GM18861 (cell line): ENCODE measurements around the gene C6orf141.

Experiments used
- ATAC-seq: cut with Tn5 transposase; IDR thresholded peaks from one replicate; pipeline ENCODE4 v1.9.1; 2021; ENCODE audit not compliant: unreplicated experiment

C6orf141 gene

DNA sequence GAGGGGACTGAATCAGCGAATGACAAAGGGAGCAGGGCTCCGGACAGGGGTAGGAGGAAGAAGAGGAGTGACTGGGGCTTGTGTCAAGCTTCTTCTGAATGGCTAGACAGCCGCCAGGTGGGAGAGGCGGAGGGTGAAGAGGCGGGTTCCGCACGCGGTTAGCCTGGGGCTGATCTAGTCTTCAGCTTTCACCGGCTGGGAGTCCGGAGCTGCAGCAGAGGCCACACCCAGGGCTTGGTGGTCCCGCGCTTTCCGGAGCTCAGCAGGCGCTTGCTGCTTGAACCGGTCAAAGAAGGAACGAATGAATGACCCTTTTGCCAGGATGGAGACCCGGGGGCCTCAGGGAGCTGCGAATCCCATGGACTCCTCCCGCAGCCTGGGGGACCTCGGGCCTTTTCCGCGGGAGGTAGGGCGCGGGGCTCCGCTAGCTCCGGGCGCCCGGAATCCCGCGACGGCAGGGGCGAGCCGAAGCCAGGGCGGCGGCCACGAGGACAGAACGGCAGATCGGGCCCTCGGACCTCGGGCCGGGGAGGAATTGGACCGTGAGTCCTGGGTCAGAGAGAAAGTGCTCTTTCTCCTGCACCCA lies at the start of gene C6orf141:
Gene C6orf141, plus strand, starts transcription at position 177 of the 586 bp plus-strand sequence. Its CDS starts 125 bp downstream, at position 302.
- no peak for ATAC-seq

DNA sequence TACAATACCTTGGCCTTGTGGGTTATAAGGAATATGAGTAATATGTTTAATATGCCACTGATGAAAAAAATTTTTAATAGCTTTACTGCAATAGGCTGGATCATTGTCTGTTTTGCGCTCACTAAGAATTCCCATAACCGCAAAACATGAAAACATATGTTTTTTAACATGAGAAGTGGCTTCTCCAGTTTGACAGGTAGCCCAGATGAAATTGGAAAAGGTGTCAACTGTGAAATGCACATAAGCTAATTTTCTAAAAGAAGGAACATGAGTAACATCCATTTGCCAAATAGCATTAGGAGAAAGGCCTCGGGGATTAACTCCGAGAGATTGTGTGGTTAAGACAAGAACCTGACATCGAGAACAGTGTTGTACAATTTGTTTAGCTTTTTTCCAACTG lies 45.8 kb upstream of the C6orf141 start:
- ATAC-seq = no peak

DNA sequence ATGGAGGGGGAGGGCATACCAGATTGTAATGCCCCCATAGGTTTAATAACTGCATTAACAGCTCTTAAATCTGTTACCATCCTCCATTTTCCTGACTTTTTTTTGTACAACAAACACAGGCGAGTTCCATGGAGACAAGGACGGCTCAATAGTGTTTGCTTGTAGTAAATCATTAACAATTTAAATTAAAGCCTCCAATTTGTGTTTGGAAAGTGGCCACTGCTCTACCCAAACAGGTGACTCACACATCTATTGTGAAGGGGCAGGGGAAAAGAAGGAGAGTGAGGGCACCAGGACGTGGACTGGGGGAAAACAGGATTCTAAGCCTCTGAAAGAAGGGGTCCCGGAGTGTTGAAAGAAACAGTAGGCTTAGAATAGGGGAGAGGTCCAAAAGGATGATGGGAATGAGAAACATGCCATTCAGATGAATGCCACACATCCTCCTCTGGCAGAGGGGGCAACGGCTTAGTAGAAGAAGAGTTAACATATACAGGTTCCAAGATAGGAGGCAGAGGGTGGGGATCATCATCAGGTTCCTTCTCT lies 43.8 kb upstream of the C6orf141 start:
- ATAC-seq = no peak

DNA sequence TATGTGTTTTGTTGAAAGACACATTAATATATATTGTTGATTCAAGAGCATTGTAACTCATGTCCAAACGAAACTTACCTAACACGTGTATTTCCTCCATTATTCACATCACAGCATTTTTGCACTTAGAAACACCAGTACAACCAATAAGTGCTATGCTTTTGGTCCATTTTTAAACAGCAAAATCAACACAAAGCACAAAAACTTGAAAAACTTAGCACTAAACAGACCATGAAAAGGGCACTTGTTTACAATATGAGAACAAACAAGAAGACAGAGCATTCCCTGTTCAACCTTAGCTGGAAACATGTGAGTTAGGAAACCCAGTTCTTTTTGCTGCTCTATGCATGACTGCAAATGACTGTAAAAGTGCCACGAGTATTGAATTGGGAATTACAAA lies 41.1 kb upstream of the C6orf141 start:
- ATAC-seq = no peak

DNA sequence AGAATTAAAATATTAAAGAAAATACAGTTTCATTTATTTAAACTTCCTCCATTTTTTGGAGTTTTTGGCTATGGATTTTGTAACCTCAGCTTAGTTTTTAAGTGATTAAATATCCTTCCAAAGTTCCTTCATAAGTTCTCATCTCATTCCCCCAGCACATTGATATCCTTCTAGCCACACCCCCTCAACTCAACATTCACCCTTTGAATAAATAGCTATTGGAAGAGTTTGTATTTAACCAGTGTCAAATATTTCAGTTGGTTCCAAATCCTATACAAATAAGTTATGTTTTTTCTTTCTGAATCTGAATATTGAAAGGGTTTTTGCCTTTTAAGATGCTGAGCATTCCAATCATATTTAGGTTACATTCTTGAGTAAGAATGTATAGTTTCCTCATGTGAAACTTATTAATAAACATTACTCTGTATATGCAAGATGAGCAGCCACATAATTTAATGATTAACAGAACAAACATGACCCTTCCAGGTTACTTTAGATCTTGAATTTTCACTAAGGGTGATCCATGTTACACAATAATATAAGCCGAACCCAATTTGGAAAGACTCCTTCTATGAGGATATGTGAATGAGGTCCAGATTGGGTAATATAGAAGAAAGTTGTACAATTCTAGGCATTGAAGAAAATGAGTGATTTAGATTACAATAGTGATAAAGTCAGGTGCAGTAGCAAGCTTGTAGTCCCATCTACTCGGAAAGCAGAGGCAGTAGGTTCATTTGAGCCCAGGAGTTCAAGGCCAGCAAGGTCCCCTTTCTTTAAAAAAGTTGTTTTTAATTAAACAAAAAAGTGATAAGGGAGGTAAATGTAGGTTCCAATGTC lies 37.1 kb upstream of the C6orf141 start:
- no peak for ATAC-seq

DNA sequence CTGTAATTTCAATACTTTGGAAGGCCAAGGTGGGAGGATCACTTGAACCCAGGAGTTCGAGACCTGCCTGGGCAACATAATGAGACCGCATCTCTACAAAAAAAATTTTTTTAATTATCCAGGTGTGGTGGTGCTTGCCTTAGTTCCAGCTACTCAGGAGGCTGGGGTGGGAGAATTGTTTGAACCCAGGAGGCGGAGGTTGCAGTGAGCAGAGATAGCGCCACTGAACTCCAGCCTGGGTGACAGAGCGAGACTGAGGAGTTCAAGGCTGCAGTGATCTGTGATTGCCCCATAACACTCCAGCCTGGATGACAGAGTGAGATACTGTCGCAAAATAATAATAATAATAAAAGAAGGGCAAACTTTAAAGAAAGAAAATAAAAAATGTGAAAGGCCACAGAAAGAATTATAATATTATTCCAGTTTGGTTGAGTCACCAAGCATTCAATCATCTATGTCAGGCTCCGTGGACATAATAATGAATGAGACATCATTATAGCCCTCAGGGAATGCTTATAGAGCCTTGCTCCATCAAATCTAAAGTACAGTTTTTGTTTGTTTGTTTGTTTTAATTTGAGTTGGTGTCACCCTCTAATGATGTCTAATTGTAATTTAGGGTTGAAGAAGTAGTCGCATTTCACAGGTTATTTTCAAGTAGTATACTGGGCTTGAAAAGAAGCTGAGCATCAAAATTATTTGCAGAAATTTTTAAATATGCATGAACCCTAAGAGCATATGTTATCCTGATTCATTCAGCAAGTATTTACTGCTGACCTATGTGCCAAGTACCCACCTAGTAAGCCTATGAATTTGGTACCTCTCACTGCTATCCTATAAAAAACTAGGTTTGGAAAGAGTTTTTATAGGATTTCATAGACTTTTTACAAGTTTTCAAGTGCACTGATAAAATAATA lies 35.6 kb upstream of the C6orf141 start:
- ATAC-seq = no peak

DNA sequence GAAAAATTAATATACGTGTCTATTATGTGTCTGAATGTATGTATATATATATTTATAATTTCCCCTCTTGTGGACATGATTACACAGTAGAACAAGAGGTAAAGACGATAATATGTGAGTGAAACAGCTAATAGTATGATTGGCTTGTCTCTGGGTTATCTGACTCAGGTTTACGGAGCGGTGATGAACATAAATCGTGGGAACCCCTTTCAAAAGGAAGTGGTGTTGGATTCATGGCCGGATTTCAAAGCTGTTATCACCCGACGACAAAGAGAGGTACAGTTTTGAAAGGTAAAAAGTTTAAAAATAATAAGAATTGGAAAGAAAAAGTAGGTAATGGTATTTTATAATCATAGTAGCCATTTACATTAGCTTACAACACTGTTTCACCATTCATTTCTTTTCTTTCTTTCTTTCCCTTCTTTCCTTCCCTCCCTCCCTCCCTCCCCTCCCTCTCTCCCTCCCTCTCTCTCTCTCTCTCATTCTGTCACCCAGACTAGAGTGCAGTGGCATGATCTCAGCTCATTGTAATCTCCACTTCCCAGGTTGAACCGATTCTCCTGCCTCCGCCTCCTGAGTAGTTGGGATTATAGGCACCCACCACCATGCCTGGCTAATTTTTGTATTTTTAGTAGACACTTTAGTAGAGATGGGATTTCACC lies 34.9 kb upstream of the C6orf141 start:
- ATAC-seq = no peak

DNA sequence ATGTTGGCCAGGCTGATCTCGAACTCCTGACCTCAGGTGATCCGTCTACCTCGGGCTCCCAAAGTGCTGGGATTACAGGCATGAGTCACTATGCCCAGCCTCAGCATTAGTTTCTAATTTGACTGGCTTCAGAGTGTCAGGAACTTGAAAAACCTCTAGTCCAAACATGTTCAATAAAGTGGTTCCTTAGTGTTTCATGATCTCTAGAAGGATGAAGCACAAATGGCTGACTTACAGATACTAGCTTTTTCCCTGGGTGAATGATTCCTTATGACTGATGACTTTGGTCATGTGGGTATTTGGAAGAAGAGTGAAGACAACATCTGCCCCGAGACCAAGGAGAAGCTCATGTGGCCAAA lies 34.3 kb upstream of the C6orf141 start:
- no peak for ATAC-seq

DNA sequence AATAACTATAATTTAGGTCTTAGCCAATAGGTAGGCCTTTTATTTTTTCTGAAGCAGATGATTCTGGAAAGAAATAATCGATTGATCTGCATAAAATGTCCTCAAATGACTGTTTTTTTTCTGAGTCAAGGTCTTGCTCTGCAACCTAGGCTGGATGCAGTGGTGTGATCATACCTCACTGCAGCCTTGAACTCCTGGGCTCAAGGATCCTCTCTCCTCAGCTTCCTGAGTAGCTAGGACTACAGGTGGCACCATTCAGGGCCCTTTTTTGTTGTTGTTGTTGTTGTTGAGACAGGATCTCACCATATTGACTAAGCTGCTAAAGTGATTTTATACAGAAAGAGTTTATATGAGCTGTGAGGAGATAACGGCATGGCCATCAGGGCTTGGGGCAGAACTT lies 32.5 kb upstream of the C6orf141 start:
- ATAC-seq = no peak

DNA sequence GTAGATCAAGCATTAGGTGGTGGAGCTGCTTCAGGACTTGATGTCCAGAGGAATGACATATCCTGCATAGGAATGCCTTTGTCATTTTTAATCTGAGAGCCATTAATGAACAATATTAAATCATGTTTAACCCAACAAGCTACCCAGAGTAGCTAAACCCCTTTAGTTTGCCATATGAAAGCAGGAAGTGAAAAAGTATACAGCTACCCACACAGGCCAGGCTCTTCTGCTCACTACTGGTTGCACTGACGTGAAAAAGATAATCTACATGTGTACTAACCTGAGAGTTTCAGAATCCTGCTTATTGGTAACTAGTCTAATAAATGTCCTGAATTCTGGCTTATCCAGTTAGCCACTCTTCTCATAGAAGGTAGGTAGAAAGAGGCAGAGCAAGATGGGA lies 30.8 kb upstream of the C6orf141 start:
- ATAC-seq = peak; percentile 86

DNA sequence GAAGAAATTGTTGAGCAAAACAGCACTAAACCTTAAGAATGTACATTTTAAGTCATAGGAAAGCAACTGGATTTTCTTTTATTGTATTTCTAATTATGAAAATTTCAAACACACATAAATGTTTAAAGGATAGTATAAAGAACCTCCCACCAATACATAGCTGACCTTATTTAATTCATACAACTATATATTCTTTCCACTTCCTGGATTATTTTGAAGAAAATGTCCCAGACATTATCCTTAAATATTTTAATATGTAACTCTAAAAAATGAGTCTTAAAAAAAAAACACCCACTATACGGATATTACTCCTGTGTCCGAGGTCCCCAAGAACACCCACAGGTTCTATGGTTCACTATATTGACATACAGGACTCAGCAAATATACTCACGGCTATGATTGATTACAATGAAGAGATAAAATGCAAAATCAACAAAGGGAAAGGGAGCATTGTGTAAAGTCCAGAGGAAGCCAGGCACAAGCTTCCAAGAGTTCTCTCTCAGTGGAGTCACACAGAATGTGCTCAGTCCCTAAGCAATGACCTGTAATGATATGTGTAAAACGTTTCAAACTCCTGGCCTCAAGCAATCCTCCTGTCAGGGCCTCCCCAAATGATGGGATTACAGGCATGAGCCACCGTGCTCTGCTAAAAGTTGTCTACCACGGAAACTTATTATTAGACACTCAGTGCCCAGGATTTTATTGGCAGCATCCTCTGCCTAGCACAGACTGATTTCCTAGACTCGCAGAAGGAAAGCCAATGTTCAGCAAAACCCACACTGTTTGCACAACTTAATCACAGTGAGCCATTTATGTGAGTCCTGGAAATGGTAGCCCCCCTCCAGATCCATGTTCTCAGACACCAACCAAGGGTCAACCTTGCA lies 27.5 kb upstream of the C6orf141 start:
- ATAC-seq = no peak

DNA sequence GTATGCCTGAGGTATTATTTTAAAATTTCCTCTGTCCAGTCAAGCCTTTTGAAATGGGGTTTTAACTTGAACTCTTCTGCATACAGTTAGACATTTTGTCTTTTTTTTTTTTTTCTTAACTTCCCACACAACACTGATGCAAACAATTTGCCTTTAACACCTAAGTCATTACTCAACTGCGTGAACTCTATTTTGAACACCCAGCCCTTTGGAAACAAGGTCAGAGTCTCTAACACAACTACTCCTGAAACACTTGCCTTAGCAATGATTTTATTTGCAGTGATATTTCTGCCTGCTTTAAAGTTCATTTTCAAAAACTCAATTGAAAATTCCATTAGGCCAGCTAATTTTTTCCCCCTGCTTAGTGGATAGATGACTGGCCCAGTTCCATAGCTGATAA lies 26.6 kb upstream of the C6orf141 start:
- ATAC-seq = no peak

DNA sequence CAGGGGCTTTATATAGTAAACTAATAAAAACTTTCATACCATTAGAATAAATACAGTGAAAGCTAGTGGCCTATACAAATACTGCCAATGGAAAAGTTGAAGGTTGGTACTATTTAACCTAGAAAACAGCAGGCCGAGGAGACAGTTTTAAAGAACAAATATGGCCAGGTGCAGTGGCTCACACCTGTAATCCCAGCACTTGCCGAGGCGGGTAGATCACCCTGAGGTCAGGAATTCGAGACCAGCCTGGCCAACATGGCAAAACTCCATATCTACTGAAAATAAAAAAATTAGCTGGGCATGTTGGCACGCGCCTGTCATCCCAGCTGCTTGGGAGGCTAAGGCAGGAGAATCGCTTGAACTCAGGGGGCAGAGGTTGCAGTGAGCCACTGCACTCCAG lies 25.9 kb upstream of the C6orf141 start:
- ATAC-seq = no peak

DNA sequence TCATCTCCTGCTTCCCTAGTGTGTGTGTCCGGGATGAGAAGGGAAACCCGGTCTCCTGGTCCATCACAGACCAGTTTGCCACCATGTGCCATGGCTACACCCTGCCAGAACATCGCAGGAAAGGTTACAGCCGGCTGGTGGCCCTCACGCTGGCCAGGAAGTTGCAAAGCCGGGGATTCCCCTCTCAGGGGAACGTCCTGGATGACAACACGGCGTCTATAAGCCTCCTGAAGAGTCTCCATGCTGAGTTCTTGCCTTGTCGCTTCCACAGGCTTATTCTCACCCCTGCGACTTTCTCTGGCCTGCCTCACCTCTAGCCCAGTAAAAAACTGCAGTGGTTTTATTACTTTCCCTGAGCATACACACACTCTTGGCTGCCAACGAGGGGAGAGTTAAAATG lies 23.9 kb upstream of the C6orf141 start:
- no peak for ATAC-seq

DNA sequence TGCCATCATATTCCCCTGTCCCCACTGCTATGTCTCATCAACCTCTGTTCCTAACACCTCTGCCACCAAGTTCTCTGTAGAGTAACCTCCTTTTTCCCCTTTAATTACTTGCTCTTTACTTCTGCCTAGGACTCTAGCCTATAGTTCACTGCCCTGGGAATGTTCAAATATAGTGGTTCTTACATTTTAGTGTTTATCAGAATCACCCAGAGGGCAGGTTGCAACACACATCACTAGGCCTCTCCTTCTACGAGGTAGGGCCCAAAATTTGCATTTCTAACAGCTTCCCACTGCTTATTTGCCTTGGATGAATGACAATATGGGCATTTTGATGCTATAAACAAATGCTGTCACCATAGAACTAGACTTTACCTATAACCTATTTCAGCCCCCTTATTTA lies 23.1 kb upstream of the C6orf141 start:
- ATAC-seq = no peak

DNA sequence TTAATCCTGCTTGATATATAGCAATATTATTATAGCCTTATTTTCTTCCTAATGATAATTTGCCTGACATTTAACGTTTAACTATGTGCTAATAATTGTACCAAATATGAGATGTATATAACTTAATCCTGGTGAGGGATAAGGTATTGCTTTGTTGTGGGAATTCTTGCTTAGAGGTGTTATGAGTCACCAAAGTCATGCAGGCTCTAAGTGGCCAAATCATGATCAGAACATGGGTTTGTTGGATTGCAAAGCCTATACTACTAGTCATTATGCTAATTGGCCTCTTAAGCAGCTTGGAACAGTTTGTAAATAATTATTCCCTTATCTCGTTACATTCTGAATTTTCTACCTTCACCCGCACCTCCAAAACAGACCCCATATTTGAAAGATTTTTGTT lies 21.9 kb upstream of the C6orf141 start:
- no peak for ATAC-seq

DNA sequence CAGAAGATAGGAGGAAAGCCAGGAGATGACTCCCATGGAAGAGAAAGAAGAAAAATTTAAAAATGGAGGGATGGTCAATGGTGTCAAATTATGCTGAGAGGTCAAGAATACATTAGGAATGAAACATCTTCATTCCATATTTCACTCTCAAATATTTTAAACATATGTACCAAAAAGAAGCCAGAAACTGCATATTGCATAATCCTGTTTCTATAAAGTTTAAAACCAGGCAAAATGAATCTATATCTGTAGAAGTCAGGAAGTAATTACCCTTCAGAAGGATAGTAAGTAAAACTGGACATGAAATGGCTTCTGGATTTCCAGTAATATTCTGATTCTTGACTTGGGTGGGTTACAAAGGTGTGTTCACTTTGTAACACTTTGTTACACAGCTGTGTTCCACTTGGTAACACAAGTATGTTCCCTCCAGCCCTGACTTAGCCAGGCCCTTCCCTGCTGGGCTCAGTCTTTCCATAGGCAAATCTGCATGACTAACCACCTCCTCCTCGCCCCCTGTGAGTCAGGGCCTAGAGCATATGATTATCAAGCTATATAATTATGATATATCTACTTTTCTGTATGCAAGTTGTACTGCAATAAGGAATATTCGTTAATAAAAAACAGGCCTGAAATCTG lies 20.2 kb upstream of the C6orf141 start:
- no peak for ATAC-seq

DNA sequence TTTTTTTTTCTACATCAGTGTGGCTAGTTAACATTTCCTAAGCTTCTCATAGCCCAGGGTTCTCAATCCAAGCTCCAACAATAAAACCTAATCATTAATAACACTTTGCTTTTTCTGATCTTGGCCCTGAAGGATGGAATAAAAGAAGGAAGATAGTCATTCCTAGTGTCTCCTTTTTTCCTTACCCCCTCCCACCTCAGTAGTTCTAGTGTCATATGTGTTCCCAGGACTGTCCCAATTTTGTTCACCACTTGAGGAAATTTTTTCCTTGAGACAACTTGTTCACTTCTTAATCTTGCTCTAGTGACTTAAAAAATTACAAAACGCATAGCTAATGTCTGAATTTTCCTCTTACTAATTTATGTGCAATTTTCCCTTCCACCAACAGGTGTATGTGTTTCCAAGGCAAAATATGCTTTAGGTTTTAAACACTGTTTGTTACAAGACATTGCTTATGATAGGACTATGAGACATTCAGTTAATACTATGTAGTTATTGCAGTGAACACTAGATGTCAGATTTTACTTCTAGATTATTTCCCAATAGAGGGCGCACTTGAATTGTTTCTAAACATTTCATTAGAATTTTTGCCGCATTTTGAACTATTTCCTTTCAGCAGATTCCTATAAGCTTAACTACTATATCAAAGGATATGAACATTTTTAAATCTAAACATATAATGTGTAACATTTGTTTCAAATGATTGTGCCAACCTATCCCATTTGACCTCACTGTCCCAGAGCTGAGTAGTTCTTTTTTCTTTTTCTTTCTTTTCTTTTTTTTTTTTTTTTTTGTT lies 18.5 kb upstream of the C6orf141 start:
- peak; percentile 99 for ATAC-seq

DNA sequence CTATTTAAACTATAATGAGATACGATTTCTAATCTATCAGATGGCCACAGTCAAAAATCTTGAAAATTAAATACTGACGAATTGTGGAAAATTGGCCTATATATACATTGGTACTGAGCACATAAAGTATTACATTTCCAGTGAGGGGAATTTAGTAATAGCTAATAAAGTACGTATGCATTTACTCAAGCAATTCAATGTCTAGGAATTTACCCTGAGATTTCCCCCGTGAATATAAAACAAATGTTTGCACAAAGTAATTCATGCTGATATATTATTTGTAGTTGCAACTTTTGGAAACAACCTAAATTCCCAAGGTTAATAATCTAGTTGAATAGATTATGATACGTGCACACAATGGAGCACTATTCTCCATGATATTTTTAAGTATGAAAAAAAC lies 14.7 kb upstream of the C6orf141 start:
- no peak for ATAC-seq
